ENCODE results near the gene TUBB3.
"Not testable (repeated sequence)": the region's sequence is repeated elsewhere in the genome, so short reads cannot be mapped to it uniquely, and the experiment has no call there.

TUBB3 gene

GRCh38 chr16:89918453-89919347 lies 4.4 kb upstream of the TUBB3 start, which contains the start of gene MC1R:
MC1R (plus strand) TSS chr16:89918862; CDS start chr16:89919259, 397 bp downstream.
- peak; percentile 46 for DNase-seq

- DNase-seq: no peak
These were observed 3.4 kb upstream of the TUBB3 start for GRCh38 chr16:89919535-89920406.

- no peak for DNase-seq
These were observed 2.4 kb upstream of the TUBB3 start for GRCh38 chr16:89920723-89921122.

GRCh38 chr16:89921131-89921701 lies 1.9 kb upstream of the TUBB3 start:
- DNase-seq: no peak

- peak; percentile 65 for DNase-seq
These were observed 1.3 kb upstream of the TUBB3 start for GRCh38 chr16:89921702-89922476.

GRCh38 chr16:89922477-89922883 lies 662 bp upstream of the TUBB3 start:
- DNase-seq: peak; percentile 78

GRCh38 chr16:89923640-89924296 lies 626 bp downstream of the TUBB3 start:
- peak; percentile 84 for DNase-seq

- DNase-seq: peak; percentile 89
These were observed 1.3 kb downstream of the TUBB3 start for GRCh38 chr16:89924297-89924924.

- DNase-seq: peak; percentile 74
These were observed 1.8 kb downstream of the TUBB3 start for GRCh38 chr16:89924925-89925307.

GRCh38 chr16:89925596-89926079 lies 2.5 kb downstream of the TUBB3 start:
- peak; percentile 56 for DNase-seq

- DNase-seq: no peak
These were observed 8.3 kb downstream of the TUBB3 start for GRCh38 chr16:89931305-89931896.

- no peak for DNase-seq
These were observed 8.8 kb downstream of the TUBB3 start for GRCh38 chr16:89931964-89932363.

GRCh38 chr16:89934019-89934418 lies 10.9 kb downstream of the TUBB3 start:
- not testable (repeated sequence) for DNase-seq

GRCh38 chr16:89934611-89935553 lies 11.7 kb downstream of the TUBB3 start:
- no peak for DNase-seq

- DNase-seq: not testable (repeated sequence)
These were observed 12.5 kb downstream of the TUBB3 start for GRCh38 chr16:89935620-89936019.

- DNase-seq: no peak
These were observed 12.9 kb downstream of the TUBB3 start for GRCh38 chr16:89936034-89936433.

GRCh38 chr16:89936508-89936907 lies 13.4 kb downstream of the TUBB3 start:
- no peak for DNase-seq

- DNase-seq: no peak
These were observed 13.8 kb downstream of the TUBB3 start for GRCh38 chr16:89936981-89937380.

- DNase-seq: no peak
These were observed 15.2 kb downstream of the TUBB3 start for GRCh38 chr16:89938175-89938885.
